ENCODE results near the gene ERP27.

The ERP27 gene

DNA sequence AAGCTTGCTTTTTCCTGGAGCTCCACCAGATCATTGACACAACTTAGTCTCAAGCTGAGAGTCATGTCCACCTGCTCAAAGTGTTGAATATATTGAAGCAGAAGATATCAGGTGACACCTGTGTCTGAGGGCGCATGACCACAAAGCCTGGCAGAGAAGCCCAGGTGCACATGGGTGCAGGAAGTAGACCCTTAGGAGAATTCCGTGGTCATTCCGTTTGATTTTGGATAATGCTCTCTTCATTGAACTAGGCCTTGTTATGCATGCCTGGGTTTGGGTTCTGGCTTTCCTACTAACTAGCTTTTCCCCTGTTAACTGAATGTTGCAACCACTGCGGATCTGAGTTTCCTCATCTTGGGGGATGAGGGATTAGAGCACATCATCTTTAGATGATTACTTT is 15.9 kb upstream of the ERP27 start:
- Histone ChIP-seq H3K79me2 (ENCODE audit: control insufficient read depth, insufficient read depth, low read length, poor library complexity) (no peaks in the 10 kb centered on the region), H2AFZ (ENCODE audit: insufficient read depth, low read length, poor library complexity) (no peak overlapping the region), H3K4ac (ENCODE audit: low read depth, low read length) (no peak overlapping the region), H3K79me1 (ENCODE audit: low read length) (peaks cover 26% of the 10 kb centered on the region), H3K23ac (ENCODE audit: low read length) (no peak overlapping the region), H3K9ac (ENCODE audit: low read length) (no peak overlapping the region), H3K36me3 (ENCODE audit: control insufficient read depth in 1 of 2, insufficient read depth in 2 of 2, low read length in 2 of 2) (no peaks in the 10 kb centered on the region), H3K4me3 (ENCODE audit: low read depth, low read length) (no peak overlapping the region), H3K4me1 (ENCODE audit: control insufficient read depth in 1 of 2, insufficient read depth in 2 of 2, low read length in 2 of 2) (peaks cover 17 to 27% of the 10 kb centered on the region in 2 experiments), H4K8ac (ENCODE audit: low read depth, low read length) (no peak overlapping the region), H2AK5ac (ENCODE audit: low read length) (peak overlapping the region; percentile 24), H3K18ac (ENCODE audit: low read length) (no peak overlapping the region), H2BK120ac (ENCODE audit: insufficient read depth, low read length, poor library complexity) (no peak overlapping the region), H3K14ac (ENCODE audit: low read length) (no peak overlapping the region), H3K27me3 (ENCODE audit: insufficient read depth, low read length) (no peaks in the 10 kb centered on the region), H4K12ac (ENCODE audit: low read depth, low read length) (no peak overlapping the region), H2BK12ac (ENCODE audit: low read length) (no peak overlapping the region), H3K27ac (ENCODE audit: low read depth, low read length) (no peak overlapping the region), H2BK5ac (ENCODE audit: low read depth, low read length, poor library complexity) (no peak overlapping the region), H3K4me2 (ENCODE audit: low read length) (no peak overlapping the region), H3K9me3 (ENCODE audit: insufficient read depth, low read depth, low read length) (no peaks in the 10 kb centered on the region), H4K91ac (ENCODE audit: low read depth, low read length) (no peak overlapping the region)
- WGBS (ENCODE audit: extremely low coverage, insufficient coverage, insufficient read length) = no CpG with 5 or more reads among the region's 4 CpGs
- DNase-seq = no peak

- H3K4me2 ChIP-seq (ENCODE audit: low read length) = no peak overlapping the region
- no peak overlapping the region for H2BK12ac ChIP-seq (ENCODE audit: low read length)
- H2BK5ac ChIP-seq (ENCODE audit: low read depth, low read length, poor library complexity) = no peak overlapping the region
- no peak overlapping the region for H3K4ac ChIP-seq (ENCODE audit: low read depth, low read length)
- no CpG with 5 or more reads among the region's 1 CpG for WGBS (ENCODE audit: extremely low coverage, insufficient coverage, insufficient read length)
- H2BK120ac ChIP-seq (ENCODE audit: insufficient read depth, low read length, poor library complexity) = no peak overlapping the region
- no peaks in the 10 kb centered on the region for H3K79me2 ChIP-seq (ENCODE audit: control insufficient read depth, insufficient read depth, low read length, poor library complexity)
- H3K27me3 ChIP-seq (ENCODE audit: insufficient read depth, low read length) = no peaks in the 10 kb centered on the region
- H3K9me3 ChIP-seq (ENCODE audit: insufficient read depth, low read depth, low read length) = no peaks in the 10 kb centered on the region
- no peaks in the 10 kb centered on the region for H3K36me3 ChIP-seq (ENCODE audit: control insufficient read depth in 1 of 2, insufficient read depth in 2 of 2, low read length in 2 of 2)
- H3K79me1 ChIP-seq (ENCODE audit: low read length) = peaks cover 26% of the 10 kb centered on the region
- no peak overlapping the region for H3K14ac ChIP-seq (ENCODE audit: low read length)
- peaks cover 15 to 25% of the 10 kb centered on the region in 2 experiments for H3K4me1 ChIP-seq (ENCODE audit: control insufficient read depth in 1 of 2, insufficient read depth in 2 of 2, low read length in 2 of 2)
- H3K9ac ChIP-seq (ENCODE audit: low read length) = no peak overlapping the region
- H2AK5ac ChIP-seq (ENCODE audit: low read length) = peak overlapping the region; percentile 24
- no peak overlapping the region for H3K23ac ChIP-seq (ENCODE audit: low read length)
- H2AFZ ChIP-seq (ENCODE audit: insufficient read depth, low read length, poor library complexity) = no peak overlapping the region
- no peak overlapping the region for H4K91ac ChIP-seq (ENCODE audit: low read depth, low read length)
- H4K12ac ChIP-seq (ENCODE audit: low read depth, low read length) = no peak overlapping the region
- H4K8ac ChIP-seq (ENCODE audit: low read depth, low read length) = no peak overlapping the region
- no peak for DNase-seq
- no peak overlapping the region for H3K27ac ChIP-seq (ENCODE audit: low read depth, low read length)
- H3K4me3 ChIP-seq (ENCODE audit: low read depth, low read length) = no peak overlapping the region
- no peak overlapping the region for H3K18ac ChIP-seq (ENCODE audit: low read length)
Observed at GRCh38 chr12:14953752-14954151, 15.4 kb upstream of the ERP27 start.

DNA sequence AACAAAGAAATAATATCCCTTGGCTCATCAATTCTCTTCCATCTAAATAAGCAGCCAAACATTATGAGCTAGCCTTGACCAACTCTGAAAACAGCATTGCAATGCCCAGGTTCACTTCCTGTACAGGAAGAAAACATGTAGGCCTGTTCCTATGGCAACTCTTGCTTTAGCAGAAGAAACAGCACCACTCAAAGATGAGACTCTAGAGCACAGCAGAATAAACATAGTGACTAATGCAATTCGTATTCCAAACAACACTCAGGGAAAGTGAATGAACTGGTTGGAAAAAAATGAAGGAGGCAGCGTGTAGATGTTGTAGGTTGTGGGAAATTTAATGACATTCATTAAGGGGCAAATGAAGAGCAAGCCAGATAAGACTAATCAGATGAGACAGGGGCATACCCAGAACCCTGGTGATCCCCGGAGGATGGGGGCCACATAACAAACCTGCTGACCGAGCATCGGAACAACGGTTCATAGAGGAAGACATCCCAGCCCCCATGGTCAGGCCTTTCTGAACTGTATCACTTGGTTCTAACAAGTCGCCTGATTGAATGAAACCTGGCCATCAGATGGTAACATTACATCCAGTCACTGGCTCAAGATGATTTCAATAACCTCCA is 14.1 kb upstream of the ERP27 start:
- H2BK12ac ChIP-seq (ENCODE audit: low read length) = peak overlapping the region; percentile 44
- no peak overlapping the region for H4K91ac ChIP-seq (ENCODE audit: low read depth, low read length)
- no peak overlapping the region for H3K27ac ChIP-seq (ENCODE audit: low read depth, low read length)
- H4K8ac ChIP-seq (ENCODE audit: low read depth, low read length) = no peak overlapping the region
- no peaks in the 10 kb centered on the region for H3K9me3 ChIP-seq (ENCODE audit: insufficient read depth, low read depth, low read length)
- H3K18ac ChIP-seq (ENCODE audit: low read length) = no peak overlapping the region
- WGBS (ENCODE audit: extremely low coverage, insufficient coverage, insufficient read length) = no CpG with 5 or more reads among the region's 7 CpGs
- H3K9ac ChIP-seq (ENCODE audit: low read length) = no peak overlapping the region
- peak overlapping the region; percentile 10 for H3K14ac ChIP-seq (ENCODE audit: low read length)
- H2AFZ ChIP-seq (ENCODE audit: insufficient read depth, low read length, poor library complexity) = no peak overlapping the region
- H3K23ac ChIP-seq (ENCODE audit: low read length) = no peak overlapping the region
- H3K4ac ChIP-seq (ENCODE audit: low read depth, low read length) = no peak overlapping the region
- no peak overlapping the region for H2AK5ac ChIP-seq (ENCODE audit: low read length)
- H3K36me3 ChIP-seq (ENCODE audit: control insufficient read depth in 1 of 2, insufficient read depth in 2 of 2, low read length in 2 of 2) = no peaks in the 10 kb centered on the region
- peak; percentile 84 to 96 for DNase-seq
- H4K12ac ChIP-seq (ENCODE audit: low read depth, low read length) = no peak overlapping the region
- no peak overlapping the region for H3K4me3 ChIP-seq (ENCODE audit: low read depth, low read length)
- no peak overlapping the region for H3K4me2 ChIP-seq (ENCODE audit: low read length)
- peaks cover 11 to 26% of the 10 kb centered on the region in 2 experiments for H3K4me1 ChIP-seq (ENCODE audit: control insufficient read depth in 1 of 2, insufficient read depth in 2 of 2, low read length in 2 of 2)
- H3K79me1 ChIP-seq (ENCODE audit: low read length) = peaks cover 30% of the 10 kb centered on the region
- H3K79me2 ChIP-seq (ENCODE audit: control insufficient read depth, insufficient read depth, low read length, poor library complexity) = no peaks in the 10 kb centered on the region
- peak overlapping the region; percentile 26 for H2BK120ac ChIP-seq (ENCODE audit: insufficient read depth, low read length, poor library complexity)
- H2BK5ac ChIP-seq (ENCODE audit: low read depth, low read length, poor library complexity) = peak overlapping the region; percentile 10
- H3K27me3 ChIP-seq (ENCODE audit: insufficient read depth, low read length) = no peaks in the 10 kb centered on the region

GRCh38 chr12:14951851-14952250 is 13.5 kb upstream of the ERP27 start:
- peak overlapping the region; percentile 73 for H3K14ac ChIP-seq (ENCODE audit: low read length)
- peak overlapping the region; percentile 76 for H4K8ac ChIP-seq (ENCODE audit: low read depth, low read length)
- no peak overlapping the region for H2AFZ ChIP-seq (ENCODE audit: insufficient read depth, low read length, poor library complexity)
- no peak overlapping the region for H4K12ac ChIP-seq (ENCODE audit: low read depth, low read length)
- no peak overlapping the region for H3K4me3 ChIP-seq (ENCODE audit: low read depth, low read length)
- H3K4me2 ChIP-seq (ENCODE audit: low read length) = no peak overlapping the region
- H3K9ac ChIP-seq (ENCODE audit: low read length) = no peak overlapping the region
- H3K18ac ChIP-seq (ENCODE audit: low read length) = peak overlapping the region; percentile 48
- peak overlapping the region; percentile 93 for H4K91ac ChIP-seq (ENCODE audit: low read depth, low read length)
- no peaks in the 10 kb centered on the region for H3K36me3 ChIP-seq (ENCODE audit: control insufficient read depth in 1 of 2, insufficient read depth in 2 of 2, low read length in 2 of 2)
- peak overlapping the region; percentile 78 for H2AK5ac ChIP-seq (ENCODE audit: low read length)
- H2BK120ac ChIP-seq (ENCODE audit: insufficient read depth, low read length, poor library complexity) = peak overlapping the region; percentile 97
- no peaks in the 10 kb centered on the region for H3K27me3 ChIP-seq (ENCODE audit: insufficient read depth, low read length)
- DNase-seq = peak in 1 of 2 donors; percentile 33
- peak overlapping the region; percentile 81 for H3K27ac ChIP-seq (ENCODE audit: low read depth, low read length)
- no peaks in the 10 kb centered on the region for H3K79me2 ChIP-seq (ENCODE audit: control insufficient read depth, insufficient read depth, low read length, poor library complexity)
- H2BK5ac ChIP-seq (ENCODE audit: low read depth, low read length, poor library complexity) = peak overlapping the region; percentile 88
- peaks cover 30% of the 10 kb centered on the region for H3K79me1 ChIP-seq (ENCODE audit: low read length)
- peaks cover 11 to 26% of the 10 kb centered on the region in 2 experiments for H3K4me1 ChIP-seq (ENCODE audit: control insufficient read depth in 1 of 2, insufficient read depth in 2 of 2, low read length in 2 of 2)
- peak overlapping the region; percentile 100 for H2BK12ac ChIP-seq (ENCODE audit: low read length)
- H3K4ac ChIP-seq (ENCODE audit: low read depth, low read length) = peak overlapping the region; percentile 82
- no peaks in the 10 kb centered on the region for H3K9me3 ChIP-seq (ENCODE audit: insufficient read depth, low read depth, low read length)
- no peak overlapping the region for H3K23ac ChIP-seq (ENCODE audit: low read length)
- no CpG with 5 or more reads among the region's 1 CpG for WGBS (ENCODE audit: extremely low coverage, insufficient coverage, insufficient read length)

Measured in trophoblast cell (in vitro differentiated cells and primary cell).